EL (cell line): ENCODE data around the gene PYGB.
A peak's percentile ranks its signal among the peaks of the same experiment; 100 is the strongest.
"Not testable (repeated sequence)": the region's sequence is repeated elsewhere in the genome, so short reads cannot be mapped to it uniquely, and the experiment has no call there.

Experiments
- DNase-seq: peaks from one replicate; pipeline ENCODE4 v3.0.0-alpha.2; 2016

Gene PYGB

GRCh38 chr20:25296094-25297093 is 48.5 kb downstream of the PYGB start:
- peak; percentile 28 for DNase-seq

- no peak for DNase-seq
Measured at GRCh38 chr20:25297141-25297905, 49.4 kb downstream of the PYGB start.

GRCh38 chr20:25299806-25300205 is 51.9 kb downstream of the PYGB start:
- DNase-seq = peak; percentile 57

- peak; percentile 44 for DNase-seq
Measured at GRCh38 chr20:25300496-25301170, 52.7 kb downstream of the PYGB start.

- DNase-seq = no peak
Measured at GRCh38 chr20:25301357-25301920, 53.6 kb downstream of the PYGB start.

GRCh38 chr20:25302596-25302995 is 54.7 kb downstream of the PYGB start:
- DNase-seq = no peak

GRCh38 chr20:25303292-25304024 is 55.6 kb downstream of the PYGB start:
- no peak for DNase-seq

- no peak for DNase-seq
Measured at GRCh38 chr20:25304025-25304549, 56.2 kb downstream of the PYGB start.

GRCh38 chr20:25306991-25307903 is 59.4 kb downstream of the PYGB start:
- DNase-seq = no peak

GRCh38 chr20:25308083-25308491 is 60.2 kb downstream of the PYGB start:
- no peak for DNase-seq

- peak; percentile 88 for DNase-seq
Measured at GRCh38 chr20:25308671-25309394, 60.9 kb downstream of the PYGB start.

GRCh38 chr20:25309395-25310267 is 61.7 kb downstream of the PYGB start:
- DNase-seq = peak; percentile 95

GRCh38 chr20:25310268-25310920 is 62.5 kb downstream of the PYGB start:
- DNase-seq = peak; percentile 97

- peak; percentile 98 for DNase-seq
Measured at GRCh38 chr20:25310921-25311728, 63.2 kb downstream of the PYGB start.

GRCh38 chr20:25312716-25313115 is 64.8 kb downstream of the PYGB start:
- DNase-seq = not testable (repeated sequence)

GRCh38 chr20:25313593-25313992 is 65.7 kb downstream of the PYGB start:
- DNase-seq = no peak
